Erythroblast (primary cell): ENCODE data around the gene RCOR3.

Experiments
- GATA1 ChIP-seq: IDR thresholded peaks from 2 replicates; pipeline ENCODE4 v1.6.1; 2011; ENCODE audit warnings: low read depth, mild to moderate bottlenecking, control low read depth, low read length, moderate library complexity
- POLR2A ChIP-seq: IDR thresholded peaks from 2 replicates; pipeline ENCODE4 v1.6.1; 2011; ENCODE audit warnings: mild to moderate bottlenecking, low read length

DNA sequence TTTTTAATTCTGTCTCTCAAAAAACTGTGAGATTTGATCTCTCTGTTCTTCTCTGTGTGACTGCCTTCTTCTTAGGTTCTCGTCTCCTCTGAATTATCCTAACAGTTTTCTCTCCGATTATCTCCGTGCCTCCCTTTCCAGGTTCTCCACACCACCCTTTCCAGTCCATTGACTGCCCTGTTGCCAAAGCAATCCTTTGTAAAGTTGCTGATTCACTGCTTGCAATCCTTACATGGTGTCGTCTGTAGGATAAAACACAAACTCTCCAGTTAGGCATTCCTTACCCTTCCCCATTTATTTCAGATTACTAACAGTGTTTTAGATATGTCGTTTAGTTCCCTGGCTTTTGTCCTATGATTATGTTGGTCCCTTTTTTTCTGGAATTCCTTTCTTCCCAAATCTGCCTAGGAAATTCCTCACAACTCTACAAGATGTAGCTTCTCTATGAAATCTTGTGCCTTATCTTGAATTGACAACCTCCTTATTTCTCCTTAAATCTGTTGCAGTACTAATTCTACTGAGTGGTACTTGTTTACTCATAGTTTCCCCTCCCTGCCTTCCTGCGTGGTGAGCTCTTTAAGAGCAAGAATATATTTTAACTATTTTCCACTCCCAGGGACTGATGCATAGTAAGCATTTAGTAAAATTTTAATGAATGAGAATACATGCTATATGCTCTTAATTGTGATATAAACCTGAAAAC is 22.3 kb downstream of the RCOR3 start:
- TF ChIP-seq POLR2A, result no peak
- TF ChIP-seq GATA1, result no peak
